GM12891 (cell line): ENCODE results near the gene CEP57. TPM values are rescaled to one million over a fixed set of nuclear protein-coding genes. Genes with fewer than 3 reads are reported as not detected.

Experiments used
- DNase-seq: peaks from one replicate; pipeline ENCODE4 v3.0.0; 2011; ENCODE audit warnings: low spot score; ENCODE audit not compliant: insufficient read length
- FAIRE-seq: peaks from 2 replicates; lab custom pipeline; 2011; peaks lifted over from hg19 to GRCh38; lab: Jason Lieb, UNC
- PAX5 ChIP-seq: IDR thresholded peaks from 2 replicates; pipeline ENCODE4 v1.6.1; 2011; ENCODE audit warnings: low read length, moderate library complexity, mild to moderate bottlenecking; ENCODE audit not compliant: insufficient read depth, severe bottlenecking
- POLR2A ChIP-seq: IDR thresholded peaks from 2 replicates; pipeline ENCODE4 v1.6.1; 2011; ENCODE audit warnings: low read depth, low read length, control low read depth
- POLR2AphosphoS5 ChIP-seq: IDR thresholded peaks from 2 replicates; pipeline ENCODE4 v1.6.1; 2011; ENCODE audit warnings: low read depth, low read length, control low read depth
- POU2F2 ChIP-seq: IDR thresholded peaks from 2 replicates; pipeline ENCODE4 v1.6.1; 2011; ENCODE audit warnings: low read depth, mild to moderate bottlenecking, control low read depth, low read length, moderate library complexity
- SPI1 ChIP-seq: IDR thresholded peaks from 2 replicates; pipeline ENCODE4 v1.6.1; 2011; ENCODE audit warnings: low read depth, low read length, control low read depth
- TAF1 ChIP-seq: IDR thresholded peaks from 2 replicates; pipeline ENCODE4 v1.6.1; 2011; ENCODE audit warnings: low read depth, low read length, control low read depth
- polyA plus RNA-seq: library from polyadenylated mRNA; unstranded; fragments of >200 nt; gene quantifications from one replicate; pipeline ENCODE4 v1.2.1, GENCODE V29; 2012; ENCODE audit warnings: low read depth, missing spikeins, inconsistent platforms; ENCODE audit not compliant: missing spikeins

Gene CEP57
- polyA plus RNA-seq: 34.2 TPM

- no peak for FAIRE-seq
- TF ChIP-seq POLR2A (peak; percentile 64), POU2F2 (no peak), POLR2AphosphoS5 (peak; percentile 74; the same call in 1 of the 2 replicates)
- DNase-seq: peak; percentile 58
These were observed at the start of gene CEP57 for GRCh38 chr11:95790123-95790932. Gene CEP57, plus strand, starts transcription at chr11:95790498. Its CDS starts 201 bp downstream, at chr11:95790699.

- DNase-seq (no peak), FAIRE-seq (no peak)
- TF ChIP-seq PAX5 (no peak), POU2F2 (no peak), POLR2AphosphoS5 (no peak), TAF1 (no peak), SPI1 (no peak), POLR2A (no peak)
These were observed 40.2 kb upstream of the CEP57 start for GRCh38 chr11:95750101-95750500.

- FAIRE-seq (no peak), DNase-seq (no peak)
- TF ChIP-seq SPI1: no peak
- no peak for TF ChIP-seq POU2F2
- no peak for TF ChIP-seq POLR2A
- TF ChIP-seq POLR2AphosphoS5: no peak
- TF ChIP-seq TAF1: no peak
- TF ChIP-seq PAX5: no peak
These were observed 38.8 kb upstream of the CEP57 start for GRCh38 chr11:95751515-95751914.

GRCh38 chr11:95760941-95761340, 29.4 kb upstream of the CEP57 start:
- DNase-seq (no peak), FAIRE-seq (no peak)
- TF ChIP-seq TAF1: no peak
- TF ChIP-seq PAX5: no peak
- TF ChIP-seq POLR2AphosphoS5: no peak
- TF ChIP-seq SPI1: no peak
- TF ChIP-seq POU2F2: no peak
- TF ChIP-seq POLR2A: no peak

- no peak for DNase-seq
- FAIRE-seq: no peak
- TF ChIP-seq PAX5 (no peak), POLR2AphosphoS5 (no peak), SPI1 (no peak), POU2F2 (no peak), TAF1 (no peak), POLR2A (no peak)
These were observed 27.8 kb upstream of the CEP57 start for GRCh38 chr11:95762534-95762933.

- TF ChIP-seq POU2F2: no peak
- TF ChIP-seq SPI1: no peak
- TF ChIP-seq PAX5: no peak
- no peak for TF ChIP-seq TAF1
- TF ChIP-seq POLR2A: no peak
- TF ChIP-seq POLR2AphosphoS5: no peak
- FAIRE-seq (peak; percentile 87), DNase-seq (peak; percentile 6)
These were observed 25.9 kb upstream of the CEP57 start for GRCh38 chr11:95764267-95764898.

- DNase-seq: no peak
- no peak for TF ChIP-seq POU2F2
- no peak for TF ChIP-seq PAX5
- no peak for TF ChIP-seq POLR2A
- TF ChIP-seq TAF1: no peak
- no peak for TF ChIP-seq SPI1
- FAIRE-seq: no peak
These were observed 23.6 kb upstream of the CEP57 start for GRCh38 chr11:95766701-95767100.

GRCh38 chr11:95767498-95767897, 22.8 kb upstream of the CEP57 start:
- TF ChIP-seq POU2F2: no peak
- TF ChIP-seq POLR2AphosphoS5: no peak
- no peak for TF ChIP-seq SPI1
- TF ChIP-seq TAF1: no peak
- TF ChIP-seq PAX5: no peak
- FAIRE-seq (no peak), DNase-seq (no peak)

- DNase-seq (no peak), FAIRE-seq (no peak)
These were observed 21.8 kb upstream of the CEP57 start for GRCh38 chr11:95768521-95768920.

More at GRCh38 chr11:95768521-95768920, 21.8 kb upstream of the CEP57 start:
- no peak for TF ChIP-seq SPI1
- TF ChIP-seq POLR2A: no peak
- TF ChIP-seq TAF1: no peak
- TF ChIP-seq PAX5: no peak
- no peak for TF ChIP-seq POLR2AphosphoS5
- no peak for TF ChIP-seq POU2F2
